Muscle layer of colon (tissue), 2 donors: Measurements from ENCODE around the gene STXBP2.

Experiments
- H3K27ac ChIP-seq: one replicate; pipeline ENCODE4 v1.7.0; 2013; ENCODE audit warnings: low read depth, mild to moderate bottlenecking, low read length, moderate library complexity
- H3K27me3 ChIP-seq, 2 donors: one replicate each; pipeline ENCODE4 v1.7.0; 2013; ENCODE audit warnings: low read length in 2 of 2, mild to moderate bottlenecking in 2 of 2; ENCODE audit not compliant: insufficient read depth in 2 of 2, control insufficient read depth in 1 of 2
- H3K36me3 ChIP-seq: one replicate; pipeline ENCODE4 v1.7.0; 2013; ENCODE audit warnings: mild to moderate bottlenecking, low read length; ENCODE audit not compliant: insufficient read depth
- H3K4me1 ChIP-seq: one replicate; pipeline ENCODE4 v1.7.0; 2013; ENCODE audit warnings: mild to moderate bottlenecking, low read length; ENCODE audit not compliant: insufficient read depth
- H3K4me3 ChIP-seq, 2 donors: one replicate each; pipeline ENCODE4 v1.7.0; 2013; ENCODE audit warnings: low read length in 2 of 2, low read depth in 1 of 2, mild to moderate bottlenecking in 1 of 2, moderate library complexity in 1 of 2
- H3K9ac ChIP-seq: one replicate; pipeline ENCODE4 v1.7.0; 2013; ENCODE audit warnings: low read length
- H3K9me3 ChIP-seq: one replicate; pipeline ENCODE4 v1.7.0; 2013; ENCODE audit warnings: mild to moderate bottlenecking, low read length
- donor health status: abdominal sarcoma.
- donor health status: Adenocarcinoma of cecum.

The STXBP2 gene

DNA sequence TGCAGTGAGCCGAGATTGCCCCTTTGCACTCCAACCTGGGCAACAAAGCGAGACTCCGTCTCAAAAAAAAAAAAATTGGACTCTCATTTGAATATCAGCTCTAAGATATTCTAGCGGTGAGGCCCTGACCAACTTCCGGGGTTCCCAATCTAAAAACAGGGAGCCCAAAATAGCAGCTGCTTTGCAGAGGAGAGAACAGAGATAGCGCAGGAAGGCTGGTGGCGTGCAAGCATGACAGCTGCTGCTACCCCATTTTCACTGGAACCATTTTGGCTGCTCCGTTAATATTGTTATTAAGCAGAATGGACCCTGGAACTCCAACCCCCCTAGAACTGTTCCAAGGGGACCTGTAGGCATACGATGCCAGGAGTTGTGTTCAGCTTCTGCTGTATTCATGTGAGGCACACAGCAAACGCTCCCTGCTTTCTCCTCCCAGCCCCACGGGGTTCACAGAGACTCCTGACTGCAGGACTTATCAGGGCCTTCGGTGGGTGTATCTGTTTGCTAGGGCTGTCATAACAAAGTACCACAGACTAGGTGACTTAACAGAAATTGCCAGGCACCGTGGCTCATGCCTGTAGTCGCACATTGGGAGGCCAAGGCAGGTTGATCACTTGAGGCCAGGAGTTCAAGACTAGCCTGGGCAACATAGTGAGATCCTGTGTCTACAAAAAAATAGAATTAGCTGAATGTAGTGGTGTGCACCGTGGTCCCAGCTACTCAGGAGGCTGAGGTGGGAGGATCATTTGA lies 11.5 kb downstream of the STXBP2 start:
- peaks cover 0 to 30% of the 10 kb centered on the region in 2 donors for H3K27me3 ChIP-seq
- H3K36me3 ChIP-seq = no peaks in the 10 kb centered on the region
- no peak overlapping the region for H3K27ac ChIP-seq
- no peaks in the 10 kb centered on the region for H3K4me1 ChIP-seq
- no peaks in the 10 kb centered on the region for H3K9me3 ChIP-seq
- H3K4me3 ChIP-seq = no peak overlapping the region
- H3K9ac ChIP-seq = no peak overlapping the region

DNA sequence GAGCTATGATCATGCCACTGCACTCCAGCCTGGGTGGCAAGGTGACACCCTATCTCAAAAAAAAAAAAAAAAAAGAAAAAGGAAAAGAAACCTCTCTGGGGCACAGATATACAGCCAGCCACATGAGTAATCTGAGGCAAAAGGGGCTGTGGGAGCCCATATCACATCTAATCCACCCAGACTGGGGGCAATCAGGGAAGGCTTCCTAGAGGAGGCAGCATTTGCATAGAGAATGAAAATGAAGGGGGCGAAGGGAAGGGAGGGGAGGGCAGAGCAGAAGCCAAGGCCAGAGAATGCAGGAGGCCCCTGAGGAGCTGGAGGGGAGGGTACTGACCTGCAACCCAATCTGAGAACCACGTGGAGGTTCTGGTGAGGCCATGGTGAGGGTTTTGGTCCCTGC lies 13.2 kb downstream of the STXBP2 start:
- no peaks in the 10 kb centered on the region for H3K4me1 ChIP-seq
- H3K27ac ChIP-seq = no peak overlapping the region
- H3K4me3 ChIP-seq = no peak overlapping the region
- no peaks in the 10 kb centered on the region for H3K36me3 ChIP-seq
- H3K9ac ChIP-seq = no peak overlapping the region
- no peaks in the 10 kb centered on the region for H3K9me3 ChIP-seq
- H3K27me3 ChIP-seq = peaks cover 0 to 16% of the 10 kb centered on the region in 2 donors

DNA sequence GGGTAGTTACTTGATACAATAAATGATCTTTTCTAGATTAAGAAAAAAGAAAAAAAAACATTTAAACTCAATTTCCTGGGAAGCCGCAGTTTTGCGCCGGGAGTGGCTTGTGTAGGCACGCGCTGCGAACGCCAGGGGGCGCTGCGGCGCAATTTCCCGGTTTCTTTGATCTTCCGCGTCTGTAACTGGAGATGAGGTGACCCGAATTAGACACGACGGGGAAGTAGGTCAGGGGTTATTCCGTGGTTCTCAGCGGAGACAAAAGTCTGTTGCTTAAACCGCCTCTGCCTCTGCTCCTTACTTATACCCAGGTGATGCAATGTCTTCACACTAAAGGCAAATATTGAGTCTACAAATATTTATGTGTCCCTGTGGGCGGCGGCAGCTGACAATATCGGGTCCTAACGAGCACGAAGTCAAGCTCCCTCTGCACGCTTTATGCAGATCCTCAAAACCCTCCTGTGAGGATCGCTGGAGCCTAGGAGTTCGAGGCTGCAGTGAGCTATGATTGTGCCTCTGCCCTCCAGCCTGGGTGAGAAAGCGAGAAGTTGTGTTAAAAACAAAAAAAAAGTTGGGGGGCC lies 15.2 kb downstream of the STXBP2 start:
- peak overlapping the region in 1 of 2 donors; percentile 41 for H3K4me3 ChIP-seq

DNA sequence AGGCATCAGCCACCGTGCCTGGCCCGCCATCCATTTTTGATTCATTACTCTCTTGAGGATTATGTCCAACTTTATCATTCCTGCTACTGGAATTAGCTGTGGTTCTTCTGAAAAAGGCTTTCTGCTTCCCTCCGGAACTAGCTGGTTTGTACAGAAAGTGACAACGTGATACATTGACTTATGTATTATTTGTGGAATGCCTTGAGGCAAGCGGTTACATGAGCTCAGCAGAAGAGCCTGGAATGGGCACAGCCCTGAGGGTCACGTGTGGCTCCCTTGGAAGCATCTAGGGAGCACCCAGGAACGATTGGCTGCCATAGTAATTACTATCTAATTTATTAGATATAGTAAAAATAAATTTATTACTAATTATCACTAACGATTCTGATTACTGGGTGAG lies 17.5 kb downstream of the STXBP2 start:
- peaks cover 0 to 4% of the 10 kb centered on the region in 2 donors for H3K27me3 ChIP-seq
- no peaks in the 10 kb centered on the region for H3K4me1 ChIP-seq
- no peak overlapping the region for H3K9ac ChIP-seq
- H3K36me3 ChIP-seq = no peaks in the 10 kb centered on the region
- H3K27ac ChIP-seq = no peak overlapping the region
- H3K4me3 ChIP-seq = no peak overlapping the region
- H3K9me3 ChIP-seq = no peaks in the 10 kb centered on the region

More for the DNA sequence above, 15.2 kb downstream of the STXBP2 start:
- Histone ChIP-seq H3K36me3 (no peaks in the 10 kb centered on the region), H3K9ac (no peak overlapping the region), H3K27me3 (peaks cover 0 to 4% of the 10 kb centered on the region in 2 donors), H3K4me1 (no peaks in the 10 kb centered on the region), H3K27ac (no peak overlapping the region), H3K9me3 (no peaks in the 10 kb centered on the region)

DNA sequence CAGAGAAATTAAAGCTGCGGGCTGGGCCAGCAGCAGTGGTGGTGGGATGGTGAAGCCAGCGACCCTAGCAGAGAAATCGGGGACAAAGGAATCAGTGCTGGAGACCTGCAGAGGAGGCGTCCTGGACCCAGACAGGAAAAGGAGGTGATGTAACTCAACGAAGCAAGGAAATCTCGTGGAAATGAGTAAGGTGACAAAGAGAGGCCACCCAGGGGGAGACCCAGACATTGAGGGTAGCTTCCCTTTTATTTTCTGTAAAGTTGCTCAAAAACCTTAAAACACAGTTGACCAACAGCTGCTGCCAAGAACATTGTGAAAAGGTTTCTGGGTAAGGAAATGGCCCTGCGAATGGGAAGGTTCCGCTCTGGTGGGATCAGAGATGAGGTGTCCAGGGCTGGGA lies 18.7 kb downstream of the STXBP2 start:
- Histone ChIP-seq H3K9me3 (no peaks in the 10 kb centered on the region), H3K4me3 (no peak overlapping the region), H3K27me3 (no peaks in the 10 kb centered on the region), H3K27ac (no peak overlapping the region), H3K9ac (no peak overlapping the region), H3K36me3 (no peaks in the 10 kb centered on the region), H3K4me1 (no peaks in the 10 kb centered on the region)

DNA sequence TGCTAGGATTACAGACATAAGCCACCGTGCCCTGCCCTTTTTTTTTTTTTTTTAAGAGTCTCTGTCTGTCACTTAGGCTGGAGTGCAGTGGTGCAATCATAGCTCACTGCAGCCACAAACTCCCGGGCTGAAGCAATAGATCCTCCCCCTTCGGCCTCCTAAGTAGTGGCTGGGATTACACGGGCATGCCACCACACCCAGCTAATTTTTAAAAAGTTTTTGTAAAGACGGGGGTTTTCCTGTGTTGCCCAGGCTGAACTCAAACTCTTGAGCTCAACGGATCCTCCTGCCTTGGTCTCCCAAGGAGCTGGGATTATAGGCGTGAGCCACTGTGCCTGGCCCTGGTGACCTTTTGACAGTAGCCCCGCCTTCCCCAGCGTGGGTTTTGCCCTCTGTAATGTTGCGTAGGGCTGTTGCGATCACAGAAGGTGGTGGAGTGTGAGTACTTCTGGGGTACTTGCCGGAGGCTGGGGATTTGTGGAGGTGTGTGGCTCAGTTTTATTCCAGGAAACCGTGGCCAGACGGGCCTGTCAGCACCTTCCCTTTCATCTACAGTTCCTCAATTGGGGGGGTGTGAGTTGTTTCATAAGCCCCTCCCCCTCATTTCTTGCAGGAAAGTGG lies 20.3 kb downstream of the STXBP2 start:
- no peak overlapping the region for H3K4me3 ChIP-seq
- no peaks in the 10 kb centered on the region for H3K36me3 ChIP-seq
- no peak overlapping the region for H3K27ac ChIP-seq
- H3K9me3 ChIP-seq = no peaks in the 10 kb centered on the region
- H3K9ac ChIP-seq = no peak overlapping the region
- no peaks in the 10 kb centered on the region for H3K4me1 ChIP-seq
- H3K27me3 ChIP-seq = no peaks in the 10 kb centered on the region

DNA sequence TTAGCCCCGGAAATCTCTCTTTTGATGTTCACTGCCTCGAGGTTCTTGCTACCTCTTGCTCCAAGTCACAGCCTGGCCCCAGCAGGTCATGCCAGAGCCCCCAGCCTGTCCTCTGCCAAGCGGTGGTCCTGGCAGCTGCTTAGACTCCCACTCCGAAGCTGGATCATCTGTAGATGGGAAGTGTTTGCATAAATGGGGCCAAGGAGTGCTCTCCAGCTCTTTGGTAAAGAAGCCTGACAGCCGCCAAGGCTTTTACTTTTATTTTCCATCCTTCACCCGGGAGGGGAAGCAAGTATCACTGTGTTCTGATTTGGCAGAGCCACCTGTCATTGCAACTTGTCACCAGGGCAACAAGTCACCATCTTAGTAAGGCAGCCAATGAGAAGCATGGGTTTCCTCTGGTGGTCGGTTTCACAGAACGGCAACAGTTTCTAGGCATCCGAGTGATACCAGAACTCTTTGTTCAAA lies 21.3 kb downstream of the STXBP2 start:
- Histone ChIP-seq H3K9me3 (no peaks in the 10 kb centered on the region), H3K4me3 (no peak overlapping the region), H3K27me3 (no peaks in the 10 kb centered on the region), H3K4me1 (no peaks in the 10 kb centered on the region), H3K36me3 (no peaks in the 10 kb centered on the region), H3K27ac (no peak overlapping the region), H3K9ac (no peak overlapping the region)

DNA sequence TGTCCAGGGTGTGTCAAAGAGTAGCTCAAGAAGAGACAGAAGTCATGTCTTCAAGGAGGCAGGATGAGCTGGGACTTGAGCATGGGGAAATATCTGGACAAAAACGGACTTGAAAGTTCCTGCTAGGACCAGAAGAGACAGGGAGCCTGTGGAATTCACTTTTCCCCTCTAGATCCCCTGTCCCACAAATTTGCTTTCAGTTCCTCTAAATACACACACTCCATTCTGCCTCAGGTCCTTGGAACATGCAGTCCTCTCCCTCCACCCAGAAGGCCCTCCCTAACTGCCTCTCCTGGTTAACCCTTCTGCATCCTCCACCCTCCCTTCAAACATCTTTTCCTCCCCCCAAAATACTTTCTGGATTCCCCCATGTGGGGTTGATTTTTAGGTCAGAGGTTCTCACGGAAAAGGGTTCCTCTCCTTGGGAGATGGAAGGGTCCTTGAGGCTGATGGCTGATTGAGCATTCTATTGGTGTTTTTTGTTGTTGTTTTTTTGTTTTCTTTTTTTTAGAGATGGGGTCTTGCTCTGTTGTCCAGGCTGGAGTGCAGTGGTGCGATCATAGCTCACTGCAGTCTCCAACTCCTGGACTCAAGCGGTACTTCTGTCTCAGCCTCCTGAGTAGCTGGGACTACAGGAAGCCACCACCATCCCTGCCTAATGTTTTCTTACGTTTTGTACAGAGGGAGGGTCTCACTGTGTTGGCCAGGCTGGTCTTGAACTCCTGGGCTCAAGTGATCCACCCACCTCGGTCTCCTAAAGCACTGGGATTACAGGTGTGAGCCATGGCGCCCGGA lies 25.0 kb downstream of the STXBP2 start:
- H3K27me3 ChIP-seq = no peaks in the 10 kb centered on the region
- H3K27ac ChIP-seq = no peak overlapping the region
- no peak overlapping the region for H3K9ac ChIP-seq
- H3K4me1 ChIP-seq = no peaks in the 10 kb centered on the region
- no peaks in the 10 kb centered on the region for H3K9me3 ChIP-seq
- no peak overlapping the region for H3K4me3 ChIP-seq
- no peaks in the 10 kb centered on the region for H3K36me3 ChIP-seq

DNA sequence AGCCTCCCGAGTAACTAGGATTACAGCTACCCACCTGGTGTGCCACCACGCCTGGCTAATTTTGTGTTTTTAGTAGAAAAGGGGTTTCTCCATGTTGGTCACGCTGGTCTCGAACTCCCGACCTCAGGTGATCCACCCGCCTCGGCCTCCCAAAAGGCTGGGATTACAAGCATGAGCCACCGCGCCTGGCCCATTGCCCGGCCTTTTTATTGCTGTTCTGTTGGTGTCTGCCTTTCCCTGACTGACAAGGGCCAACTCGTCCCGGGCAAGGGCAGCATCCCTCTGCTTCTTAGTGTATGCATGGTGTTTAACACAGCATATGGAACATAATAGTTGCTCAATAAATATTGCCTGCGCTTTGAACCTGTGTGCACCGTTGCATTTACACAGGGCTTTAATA lies 25.7 kb downstream of the STXBP2 start:
- no peaks in the 10 kb centered on the region for H3K4me1 ChIP-seq
- H3K9me3 ChIP-seq = no peaks in the 10 kb centered on the region
- H3K36me3 ChIP-seq = no peaks in the 10 kb centered on the region
- H3K9ac ChIP-seq = no peak overlapping the region
- no peak overlapping the region for H3K27ac ChIP-seq
- H3K4me3 ChIP-seq = no peak overlapping the region
- no peaks in the 10 kb centered on the region for H3K27me3 ChIP-seq

DNA sequence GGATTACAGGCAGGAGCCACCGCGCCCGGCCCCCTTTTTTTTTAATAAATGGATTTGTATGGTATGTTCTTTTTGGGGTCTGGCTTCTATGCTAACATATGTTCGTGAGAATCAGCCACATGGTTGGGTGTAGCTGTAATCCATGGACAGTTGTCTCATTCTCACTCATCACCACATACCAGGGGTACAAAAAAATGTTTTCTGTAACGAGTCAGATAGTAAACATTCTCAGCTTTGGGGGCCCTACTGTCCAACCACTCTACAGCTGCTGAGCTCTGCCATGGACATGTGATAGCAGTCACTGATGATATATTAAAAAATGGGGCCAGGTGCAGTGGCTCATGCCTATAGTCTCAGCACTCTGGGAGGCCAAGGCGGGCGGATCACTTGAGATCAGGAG lies 26.8 kb downstream of the STXBP2 start:
- Histone ChIP-seq H3K4me3 (no peak overlapping the region), H3K27me3 (no peaks in the 10 kb centered on the region), H3K9ac (no peak overlapping the region), H3K4me1 (no peaks in the 10 kb centered on the region), H3K27ac (no peak overlapping the region), H3K36me3 (no peaks in the 10 kb centered on the region), H3K9me3 (no peaks in the 10 kb centered on the region)

DNA sequence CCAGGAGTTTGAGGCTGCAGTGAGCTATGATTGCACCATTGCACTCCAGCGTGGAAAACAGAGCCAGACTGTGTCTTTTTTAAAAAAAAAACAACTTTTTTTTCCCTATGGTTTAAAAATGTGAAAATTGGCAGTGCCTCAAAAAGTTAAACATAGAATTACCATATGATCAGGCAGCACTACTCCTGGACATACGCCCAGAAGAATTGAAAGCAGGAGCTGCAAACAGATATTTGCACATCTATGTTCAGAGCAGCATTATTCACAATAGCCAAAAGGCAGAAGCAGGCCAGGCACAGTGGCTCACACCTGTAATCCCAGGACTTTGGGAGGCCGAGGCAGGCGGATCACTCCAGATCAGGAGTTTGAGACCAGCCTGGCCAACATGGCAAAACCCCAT lies 28.2 kb downstream of the STXBP2 start:
- Histone ChIP-seq H3K9ac (no peak overlapping the region), H3K4me3 (no peak overlapping the region), H3K9me3 (no peaks in the 10 kb centered on the region), H3K4me1 (no peaks in the 10 kb centered on the region), H3K27ac (no peak overlapping the region), H3K36me3 (no peaks in the 10 kb centered on the region), H3K27me3 (peaks cover 0 to 6% of the 10 kb centered on the region in 2 donors)
